ENCODE measurements around the gene CPNE4. TPM values are rescaled to one million over a fixed set of nuclear protein-coding genes. Genes with fewer than 3 reads are reported as not detected.
A peak's percentile ranks its signal among the peaks of the same experiment; 100 is the strongest.
"Not testable (repeated sequence)": the region's sequence is repeated elsewhere in the genome, so short reads cannot be mapped to it uniquely, and the experiment has no call there.

The CPNE4 gene
- total RNA-seq, 1 donor from 2014 or later = not detected

GRCh38 chr3:132047209-132047608, 12.4 kb upstream of the CPNE4 start:
- H3K9me3 Mint-ChIP-seq (ENCODE audit: unreplicated experiment) = no peaks in the 10 kb centered on the region

GRCh38 chr3:132044874-132045273, 10.1 kb upstream of the CPNE4 start:
- not testable (repeated sequence) for H3K36me3 Mint-ChIP-seq (ENCODE audit: unreplicated experiment); DNase-seq (ENCODE audit: extremely low spot score, unreplicated experiment); H3K27ac Mint-ChIP-seq (ENCODE audit: unreplicated experiment); H3K4me1 Mint-ChIP-seq (ENCODE audit: unreplicated experiment); H3K4me3 Mint-ChIP-seq (ENCODE audit: unreplicated experiment); H3K9me3 Mint-ChIP-seq (ENCODE audit: unreplicated experiment)
- peaks cover 16% of the 10 kb centered on the region for H3K27me3 Mint-ChIP-seq (ENCODE audit: unreplicated experiment)

More at GRCh38 chr3:132047209-132047608, 12.4 kb upstream of the CPNE4 start:
- no peak overlapping the region for H3K27ac Mint-ChIP-seq (ENCODE audit: unreplicated experiment)
- no peak for TF ChIP-seq CTCF (IDR thresholded peaks at IDR 0.05)
- H3K27me3 Mint-ChIP-seq (ENCODE audit: unreplicated experiment) = no peaks in the 10 kb centered on the region
- DNase-seq (ENCODE audit: extremely low spot score, unreplicated experiment) = no peak
- no peaks in the 10 kb centered on the region for H3K36me3 Mint-ChIP-seq (ENCODE audit: unreplicated experiment)
- H3K4me3 Mint-ChIP-seq (ENCODE audit: unreplicated experiment) = no peak overlapping the region
- H3K4me1 Mint-ChIP-seq (ENCODE audit: unreplicated experiment) = no peaks in the 10 kb centered on the region

- Mint-ChIP-seq H3K27me3 (ENCODE audit: unreplicated experiment) (peaks cover 25% of the 10 kb centered on the region), H3K4me3 (ENCODE audit: unreplicated experiment) (no peak overlapping the region), H3K36me3 (ENCODE audit: unreplicated experiment) (no peaks in the 10 kb centered on the region), H3K9me3 (ENCODE audit: unreplicated experiment) (no peaks in the 10 kb centered on the region), H3K4me1 (ENCODE audit: unreplicated experiment) (no peaks in the 10 kb centered on the region), H3K27ac (ENCODE audit: unreplicated experiment) (no peak overlapping the region)
- TF ChIP-seq CTCF (IDR thresholded peaks at IDR 0.05) = no peak
- no peak for DNase-seq (ENCODE audit: extremely low spot score, unreplicated experiment)
Observed at GRCh38 chr3:132042681-132043080, 7.9 kb upstream of the CPNE4 start.

- H3K9me3 Mint-ChIP-seq (ENCODE audit: unreplicated experiment) = no peaks in the 10 kb centered on the region
- H3K27ac Mint-ChIP-seq (ENCODE audit: unreplicated experiment) = no peak overlapping the region
- H3K4me3 Mint-ChIP-seq (ENCODE audit: unreplicated experiment) = no peak overlapping the region
- DNase-seq (ENCODE audit: extremely low spot score, unreplicated experiment) = no peak
- H3K4me1 Mint-ChIP-seq (ENCODE audit: unreplicated experiment) = peaks cover 5% of the 10 kb centered on the region
- peaks cover 57% of the 10 kb centered on the region for H3K27me3 Mint-ChIP-seq (ENCODE audit: unreplicated experiment)
- TF ChIP-seq CTCF (IDR thresholded peaks at IDR 0.05) = peak; percentile 73
- H3K36me3 Mint-ChIP-seq (ENCODE audit: unreplicated experiment) = no peaks in the 10 kb centered on the region
Observed at GRCh38 chr3:132038198-132038825, 3.5 kb upstream of the CPNE4 start.

- Mint-ChIP-seq H3K36me3 (ENCODE audit: unreplicated experiment) (no peaks in the 10 kb centered on the region), H3K27ac (ENCODE audit: unreplicated experiment) (no peak overlapping the region), H3K4me3 (ENCODE audit: unreplicated experiment) (no peak overlapping the region), H3K27me3 (ENCODE audit: unreplicated experiment) (peaks cover 63% of the 10 kb centered on the region), H3K4me1 (ENCODE audit: unreplicated experiment) (peaks cover 5% of the 10 kb centered on the region), H3K9me3 (ENCODE audit: unreplicated experiment) (no peaks in the 10 kb centered on the region)
- no peak for DNase-seq (ENCODE audit: extremely low spot score, unreplicated experiment)
- TF ChIP-seq CTCF (IDR thresholded peaks at IDR 0.05) = no peak
Observed at GRCh38 chr3:132037581-132037980, 2.8 kb upstream of the CPNE4 start.

Measured in osteocyte (in vitro differentiated cells).